ENCODE data around the gene TMOD1. TPM values are rescaled to one million over a fixed set of nuclear protein-coding genes. Genes with fewer than 3 reads are reported as not detected.

The TMOD1 gene
- total and polyA plus RNA-seq, 2 of the 13 experiments (the other 11 are each of a cell fraction or from before 2014, with no cell fraction given), result 0.04 to 0.07 TPM

GRCh38 chr9:97633859-97634490 lies 132.5 kb downstream of the TMOD1 start (continued):
- TF ChIP-seq LRRFIP1 (CRISPR knock-in tag; conservative IDR thresholded peaks at IDR 0.05) (no peak), RCOR2 (CRISPR knock-in tag; IDR thresholded peaks at IDR 0.05) (no peak), ZFP36L1 (CRISPR knock-in tag; IDR thresholded peaks at IDR 0.05) (no peak), ZNF383 (CRISPR knock-in tag; IDR thresholded peaks at IDR 0.05; ENCODE audit: borderline replicate concordance) (no peak), ZBTB25 (CRISPR knock-in tag; IDR thresholded peaks at IDR 0.05) (no peak), KAT8 (CRISPR knock-in tag; IDR thresholded peaks at IDR 0.05) (no peak), ZNF674 (CRISPR knock-in tag; IDR thresholded peaks at IDR 0.05; ENCODE audit: low read depth) (no peak), ZNF619 (CRISPR knock-in tag; IDR thresholded peaks at IDR 0.05) (no peak), U2AF1 (optimal IDR thresholded peaks at IDR 0.05; ENCODE audit: low read depth, low read length) (no peak), MIER3 (CRISPR knock-in tag; IDR thresholded peaks at IDR 0.05; ENCODE audit: borderline replicate concordance) (no peak), REPIN1 (CRISPR knock-in tag; IDR thresholded peaks at IDR 0.05; ENCODE audit: borderline replicate concordance, low read depth) (no peak; the same call in none of the 2 replicates), CHCHD3 (CRISPR knock-in tag; IDR thresholded peaks at IDR 0.05) (peak; percentile 25; the same call in 1 of the 2 replicates), THRA (CRISPR knock-in tag; IDR thresholded peaks at IDR 0.05; ENCODE audit: borderline replicate concordance) (no peak), NR0B2 (CRISPR knock-in tag; IDR thresholded peaks at IDR 0.05) (no peak), NCOA5 (CRISPR knock-in tag; IDR thresholded peaks at IDR 0.05) (no peak), TSC22D2 (CRISPR knock-in tag; IDR thresholded peaks at IDR 0.05; ENCODE audit: borderline replicate concordance) (no peak), SOX6 (IDR thresholded peaks at IDR 0.05) (no peak), SOX6 (CRISPR knock-in tag; IDR thresholded peaks at IDR 0.05) (no peak), SP1 (IDR thresholded peaks at IDR 0.05) (no peak), SP1 (CRISPR knock-in tag; IDR thresholded peaks at IDR 0.05) (no peak), FOXJ3 (CRISPR knock-in tag; IDR thresholded peaks at IDR 0.05; ENCODE audit: borderline replicate concordance) (no peak), IRF1 (CRISPR knock-in tag; IDR thresholded peaks at IDR 0.05; ENCODE audit: low read depth) (no peak)
